GM18505 (cell line): ENCODE measurements around the gene FMNL2.

Experiments used
- ATAC-seq: cut with Tn5 transposase; IDR thresholded peaks from one replicate; pipeline ENCODE4 v1.9.1; 2021; ENCODE audit not compliant: unreplicated experiment
- POLR2A ChIP-seq: IDR thresholded peaks from 4 replicates; pipeline ENCODE4 v1.6.1; 2011; ENCODE audit warnings: borderline replicate concordance; ENCODE audit not compliant: insufficient read depth, insufficient read length; ENCODE audit errors: extremely low read depth

FMNL2 gene

GRCh38 chr2:152650768-152651371 is 315.9 kb downstream of the FMNL2 start:
- no peak for TF ChIP-seq POLR2A
- ATAC-seq: no peak

DNA sequence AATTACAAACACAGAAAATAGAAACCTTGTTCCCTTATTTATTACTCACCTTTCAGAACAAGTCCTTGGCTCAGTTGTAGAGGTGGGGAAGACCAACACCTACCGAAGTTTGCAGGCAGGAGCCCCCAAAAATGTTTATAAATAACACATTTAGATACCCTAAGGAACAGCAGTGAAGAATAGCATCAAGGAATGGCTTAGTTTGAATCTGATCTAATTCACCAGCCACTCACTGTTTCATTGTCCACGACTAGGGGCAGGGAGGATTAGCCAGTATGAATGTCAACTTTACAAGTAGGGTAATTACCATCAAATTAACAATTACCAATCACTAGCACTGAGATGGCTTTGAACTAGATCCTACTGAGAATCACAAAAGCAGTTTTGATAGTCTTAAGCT is 316.9 kb downstream of the FMNL2 start:
- ATAC-seq: no peak

DNA sequence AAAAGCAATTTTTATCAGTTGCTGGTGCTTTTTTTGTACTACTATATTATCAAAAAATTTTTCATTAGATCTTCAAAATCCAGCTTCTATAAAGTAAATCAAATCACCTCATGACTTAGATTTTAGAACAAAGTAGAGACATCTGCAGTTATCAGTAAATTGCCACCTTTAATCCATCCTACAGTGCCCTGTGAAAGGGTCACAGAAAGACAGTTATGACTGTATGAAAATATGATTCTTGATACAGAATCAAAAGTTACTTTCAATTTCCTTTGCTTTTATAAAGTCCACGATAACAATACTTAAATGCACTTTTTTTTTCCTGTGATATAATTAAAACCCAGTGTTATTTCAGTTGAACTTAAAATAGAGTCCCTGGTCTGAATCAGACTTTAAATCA is 320.9 kb downstream of the FMNL2 start:
- ATAC-seq: no peak

More for the DNA sequence above, 316.9 kb downstream of the FMNL2 start:
- TF ChIP-seq POLR2A: no peak

GRCh38 chr2:152657043-152657442 is 322.1 kb downstream of the FMNL2 start:
- TF ChIP-seq POLR2A: no peak
- peak; percentile 73 for ATAC-seq

More for the DNA sequence above, 320.9 kb downstream of the FMNL2 start:
- no peak for TF ChIP-seq POLR2A

GRCh38 chr2:152658221-152658620 is 323.2 kb downstream of the FMNL2 start:
- ATAC-seq: no peak
- no peak for TF ChIP-seq POLR2A

- TF ChIP-seq POLR2A: no peak
- ATAC-seq: no peak
Observed at GRCh38 chr2:152661076-152661475, 326.1 kb downstream of the FMNL2 start.

DNA sequence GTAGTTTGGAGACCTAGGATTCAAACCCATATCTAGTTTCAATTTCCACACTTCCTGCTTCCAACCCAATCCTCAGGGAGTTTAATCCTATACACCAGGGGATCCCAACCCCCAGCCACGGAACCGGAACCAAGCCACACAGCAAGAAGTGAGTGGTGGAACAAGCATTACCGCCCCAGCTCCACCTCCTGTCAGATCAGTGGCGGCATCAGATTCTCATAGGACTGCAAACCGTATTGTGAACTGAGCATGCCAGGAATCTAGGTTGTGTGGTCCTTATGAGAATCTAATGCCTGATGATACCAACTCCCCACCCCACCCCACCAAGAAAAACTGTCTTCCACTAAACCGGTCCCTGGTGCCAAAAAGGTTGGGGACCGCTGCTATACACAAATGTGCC is 329.8 kb downstream of the FMNL2 start:
- no peak for TF ChIP-seq POLR2A
- ATAC-seq: no peak

DNA sequence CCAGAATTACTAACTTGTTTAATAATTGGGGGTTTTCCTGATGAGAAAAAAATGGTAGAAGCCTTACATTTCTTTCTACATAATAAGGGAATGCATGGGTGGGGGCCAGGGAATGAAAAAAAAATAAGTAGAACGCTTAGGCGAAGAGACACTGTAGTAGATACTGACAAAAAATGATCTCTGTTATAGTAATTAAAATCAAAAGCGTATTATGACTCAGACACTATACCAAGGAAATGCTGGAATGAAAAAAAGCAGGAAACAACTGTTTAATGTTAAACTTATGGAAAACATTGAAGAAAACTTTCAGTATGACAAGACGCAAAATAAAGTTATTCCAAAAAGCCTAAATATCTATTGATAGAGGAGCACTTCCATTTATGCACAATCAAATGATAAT is 339.4 kb downstream of the FMNL2 start:
- no peak for ATAC-seq
- TF ChIP-seq POLR2A: no peak

DNA sequence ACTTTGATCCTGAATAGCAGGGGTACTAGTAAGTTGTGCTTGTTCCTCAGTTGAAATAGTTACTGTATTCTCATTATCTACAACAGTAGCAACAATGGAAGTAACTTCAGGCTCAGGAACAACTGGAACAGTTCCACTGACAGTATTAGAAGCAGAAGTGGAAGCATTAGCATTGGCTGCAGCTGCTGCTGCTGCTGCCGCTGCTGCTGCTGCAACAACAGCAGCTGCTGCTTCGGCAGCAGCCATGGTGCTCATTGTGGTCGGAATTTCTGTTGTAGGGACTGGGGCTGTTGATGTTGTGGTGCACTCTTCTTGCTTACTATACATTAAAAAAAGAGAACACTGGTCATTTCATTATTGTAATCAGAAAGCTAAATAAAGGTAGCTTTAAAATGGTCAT is 341.5 kb downstream of the FMNL2 start:
- no peak for TF ChIP-seq POLR2A
- no peak for ATAC-seq

- no peak for ATAC-seq
- TF ChIP-seq POLR2A: no peak
Observed at GRCh38 chr2:152678808-152679207, 343.8 kb downstream of the FMNL2 start.

DNA sequence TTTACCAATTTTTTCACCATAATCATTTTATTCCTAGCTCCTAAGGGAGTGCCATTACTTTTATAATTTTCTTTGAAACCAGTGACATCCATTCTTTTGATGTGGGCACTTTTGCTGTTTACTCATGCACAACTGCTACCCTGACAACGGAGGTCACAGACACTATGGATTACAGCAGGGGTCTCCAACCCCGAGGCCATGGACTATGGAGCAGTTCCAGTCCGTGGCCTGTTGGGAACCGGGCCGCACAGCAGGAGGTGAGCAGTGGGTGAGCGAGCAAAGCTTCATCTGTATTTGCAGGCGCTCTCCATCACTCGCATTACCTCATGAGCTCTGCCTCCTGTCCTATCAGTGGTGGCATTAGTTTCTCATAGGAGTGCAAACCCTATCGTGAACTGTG is 347.7 kb downstream of the FMNL2 start:
- TF ChIP-seq POLR2A: no peak
- no peak for ATAC-seq

GRCh38 chr2:152683400-152683799 is 348.4 kb downstream of the FMNL2 start:
- no peak for TF ChIP-seq POLR2A
- no peak for ATAC-seq

DNA sequence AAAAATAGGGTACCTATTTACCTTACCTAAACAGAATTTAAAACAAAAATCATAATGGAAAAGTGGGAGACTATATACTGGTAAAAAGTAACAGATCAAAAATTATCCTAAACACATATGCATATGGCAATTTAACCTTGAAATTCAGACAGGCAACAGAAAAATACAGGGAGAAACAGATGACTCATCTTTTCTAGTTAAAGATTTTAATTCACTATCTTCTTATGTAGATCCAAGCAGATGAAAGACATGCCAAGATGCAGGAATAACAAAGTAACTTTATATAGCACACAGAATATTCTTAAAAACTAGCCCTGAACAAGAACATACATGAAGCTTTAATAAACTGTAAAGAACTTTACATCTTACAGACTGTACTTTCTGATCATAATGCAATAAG is 351.3 kb downstream of the FMNL2 start:
- no peak for TF ChIP-seq POLR2A
- ATAC-seq: no peak

- TF ChIP-seq POLR2A: no peak
- ATAC-seq: peak; percentile 88
Observed at GRCh38 chr2:152693033-152693432, 358.1 kb downstream of the FMNL2 start.

- TF ChIP-seq POLR2A: no peak
- peak; percentile 42 for ATAC-seq
Observed at GRCh38 chr2:152694161-152694661, 359.2 kb downstream of the FMNL2 start.

DNA sequence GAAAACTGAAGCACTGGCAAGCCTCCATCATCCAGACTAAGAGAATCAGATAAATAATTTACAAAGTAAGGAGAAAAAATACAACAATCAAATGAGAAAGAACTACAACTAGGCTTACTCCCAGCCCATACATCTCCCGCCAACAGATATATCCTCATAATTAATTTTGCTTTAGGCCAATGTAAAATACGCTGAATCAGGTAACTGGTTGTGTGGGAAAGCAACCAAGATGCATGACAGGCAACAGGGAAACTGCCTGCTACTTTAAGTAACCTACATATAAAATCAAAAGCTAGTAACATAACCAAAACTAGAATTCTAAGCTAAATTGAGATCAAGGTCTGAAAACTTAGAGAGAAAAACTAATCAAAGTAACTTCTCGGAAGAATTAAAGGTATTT is 360.8 kb downstream of the FMNL2 start:
- TF ChIP-seq POLR2A: no peak
- ATAC-seq: no peak

DNA sequence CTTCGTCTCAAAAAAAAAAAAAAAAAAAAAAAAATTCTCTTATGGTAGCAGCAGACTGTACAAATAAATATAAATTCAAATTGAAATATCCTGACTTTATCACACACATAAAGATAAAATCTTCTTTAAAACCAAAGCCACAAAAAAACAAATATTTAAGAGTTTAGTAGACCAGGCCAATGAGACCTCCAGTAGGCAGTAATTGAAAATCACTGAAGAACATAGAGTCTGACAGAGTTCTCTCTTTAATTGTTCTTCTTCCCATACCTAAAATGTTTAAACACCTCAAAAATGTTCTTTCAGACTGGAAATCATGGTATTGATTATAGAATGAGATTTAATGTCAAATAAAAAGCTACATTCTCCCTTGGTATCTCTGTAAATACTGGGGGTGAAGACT is 361.5 kb downstream of the FMNL2 start:
- TF ChIP-seq POLR2A: no peak
- ATAC-seq: no peak
